ENCODE data around the gene KCNJ6.
"Not testable (repeated sequence)": the region's sequence is repeated elsewhere in the genome, so short reads cannot be mapped to it uniquely, and the experiment has no call there.

The KCNJ6 gene

GRCh38 chr21:37762606-37763005 lies 153.7 kb downstream of the KCNJ6 start:
- Histone ChIP-seq H3K9me2 (replicated peaks; ENCODE audit: insufficient read depth, low read length) (no peaks in the 10 kb centered on the region), H3K36me3 (ENCODE audit: low read length) (no peaks in the 10 kb centered on the region), H4K20me1 (ENCODE audit: low read depth, low read length) (no peaks in the 10 kb centered on the region), H3K9ac (ENCODE audit: low read length) (no peak overlapping the region), H3K27me3 (ENCODE audit: low read length) (no peaks in the 10 kb centered on the region), H3K27ac (ENCODE audit: low read depth, low read length) (no peak overlapping the region), H3K4me3 (ENCODE audit: insufficient read depth, low read length, poor library complexity, severe bottlenecking) (no peak overlapping the region), H2AFZ (ENCODE audit: low read depth, low read length, severe bottlenecking) (no peak overlapping the region), H3F3A (ENCODE audit: insufficient read depth) (no peaks in the 10 kb centered on the region), H3K4me2 (ENCODE audit: low read depth, low read length, poor library complexity, severe bottlenecking) (no peak overlapping the region), H3K79me2 (ENCODE audit: insufficient read depth, low read length) (no peaks in the 10 kb centered on the region), H3K9me3 (ENCODE audit: insufficient read depth, low read length) (0 out of 2 replicates have a peak, but pooled peaks cover 6% of the 10 kb centered on the region)
- TF ChIP-seq EZH2phosphoT487 (conservative IDR thresholded peaks at IDR 0.05; ENCODE audit: low read length) (no peak), CTCF (IDR thresholded peaks at IDR 0.05; ENCODE audit: insufficient read depth, low read length, poor library complexity, severe bottlenecking) (no peak)

GRCh38 chr21:37761406-37761805 lies 154.9 kb downstream of the KCNJ6 start:
- H2AFZ ChIP-seq (ENCODE audit: low read depth, low read length, severe bottlenecking) = not testable (repeated sequence)

GRCh38 chr21:37759777-37760176 lies 156.5 kb downstream of the KCNJ6 start:
- Histone ChIP-seq H3F3A (ENCODE audit: insufficient read depth) (no peaks in the 10 kb centered on the region), H3K4me2 (ENCODE audit: low read depth, low read length, poor library complexity, severe bottlenecking) (no peak overlapping the region), H3K9me2 (replicated peaks; ENCODE audit: insufficient read depth, low read length) (no peaks in the 10 kb centered on the region), H3K79me2 (ENCODE audit: insufficient read depth, low read length) (no peaks in the 10 kb centered on the region), H4K20me1 (ENCODE audit: low read depth, low read length) (no peaks in the 10 kb centered on the region), H3K27me3 (ENCODE audit: low read length) (no peaks in the 10 kb centered on the region), H2AFZ (ENCODE audit: low read depth, low read length, severe bottlenecking) (no peak overlapping the region), H3K27ac (ENCODE audit: low read depth, low read length) (no peak overlapping the region), H3K9ac (ENCODE audit: low read length) (no peak overlapping the region), H3K4me3 (ENCODE audit: insufficient read depth, low read length, poor library complexity, severe bottlenecking) (no peak overlapping the region), H3K36me3 (ENCODE audit: low read length) (no peaks in the 10 kb centered on the region), H3K9me3 (ENCODE audit: insufficient read depth, low read length) (no peaks in the 10 kb centered on the region)
- TF ChIP-seq CTCF (IDR thresholded peaks at IDR 0.05; ENCODE audit: insufficient read depth, low read length, poor library complexity, severe bottlenecking) (no peak), EZH2phosphoT487 (conservative IDR thresholded peaks at IDR 0.05; ENCODE audit: low read length) (no peak)

More at GRCh38 chr21:37761406-37761805, 154.9 kb downstream of the KCNJ6 start:
- H3K4me3 ChIP-seq (ENCODE audit: insufficient read depth, low read length, poor library complexity, severe bottlenecking); H3K9me3 ChIP-seq (ENCODE audit: insufficient read depth, low read length); H3K36me3 ChIP-seq (ENCODE audit: low read length); H3K4me2 ChIP-seq (ENCODE audit: low read depth, low read length, poor library complexity, severe bottlenecking); H3K27me3 ChIP-seq (ENCODE audit: low read length); H3K9me2 ChIP-seq (replicated peaks; ENCODE audit: insufficient read depth, low read length); H3K79me2 ChIP-seq (ENCODE audit: insufficient read depth, low read length); H4K20me1 ChIP-seq (ENCODE audit: low read depth, low read length); H3K27ac ChIP-seq (ENCODE audit: low read depth, low read length); H3K9ac ChIP-seq (ENCODE audit: low read length); H3F3A ChIP-seq (ENCODE audit: insufficient read depth): not testable (repeated sequence)

- H3K27me3 ChIP-seq (ENCODE audit: low read length) = no peaks in the 10 kb centered on the region
These were observed 157.3 kb downstream of the KCNJ6 start for GRCh38 chr21:37758982-37759381.

More at GRCh38 chr21:37758982-37759381, 157.3 kb downstream of the KCNJ6 start:
- H3K4me3 ChIP-seq (ENCODE audit: insufficient read depth, low read length, poor library complexity, severe bottlenecking) = no peak overlapping the region
- no peaks in the 10 kb centered on the region for H3K36me3 ChIP-seq (ENCODE audit: low read length)
- no peak overlapping the region for H3K4me2 ChIP-seq (ENCODE audit: low read depth, low read length, poor library complexity, severe bottlenecking)
- H3K9me2 ChIP-seq (replicated peaks; ENCODE audit: insufficient read depth, low read length) = no peaks in the 10 kb centered on the region
- H3K27ac ChIP-seq (ENCODE audit: low read depth, low read length) = no peak overlapping the region
- H4K20me1 ChIP-seq (ENCODE audit: low read depth, low read length) = no peaks in the 10 kb centered on the region
- H3K9me3 ChIP-seq (ENCODE audit: insufficient read depth, low read length) = no peaks in the 10 kb centered on the region
- no peaks in the 10 kb centered on the region for H3K79me2 ChIP-seq (ENCODE audit: insufficient read depth, low read length)
- H2AFZ ChIP-seq (ENCODE audit: low read depth, low read length, severe bottlenecking) = no peak overlapping the region
- no peaks in the 10 kb centered on the region for H3F3A ChIP-seq (ENCODE audit: insufficient read depth)
- no peak for TF ChIP-seq EZH2phosphoT487 (conservative IDR thresholded peaks at IDR 0.05; ENCODE audit: low read length)
- TF ChIP-seq CTCF (IDR thresholded peaks at IDR 0.05; ENCODE audit: insufficient read depth, low read length, poor library complexity, severe bottlenecking) = no peak
- H3K9ac ChIP-seq (ENCODE audit: low read length) = no peak overlapping the region

Data from SU-DHL-6 (cell line).